HEK293 (cell line): ENCODE data around the gene EMD.

ENCODE experiments used
- CTCF ChIP-seq: fragments of 450-650 bp; formaldehyde crosslinking; IDR thresholded peaks from 2 replicates; pipeline ENCODE4 v1.5.1; 2016; ENCODE audit warnings: missing biosample characterization, missing genetic modification characterization
- FEZF1 ChIP-seq: fragments of 450-650 bp; formaldehyde crosslinking; IDR thresholded peaks from 2 replicates; pipeline ENCODE4 v1.5.1; 2016; ENCODE audit warnings: missing biosample characterization, missing genetic modification characterization
- GLIS1 ChIP-seq: fragments of 450-650 bp; formaldehyde crosslinking; IDR thresholded peaks from 2 replicates; pipeline ENCODE4 v1.5.1; 2016; ENCODE audit warnings: missing biosample characterization, missing genetic modification characterization
- KLF17 ChIP-seq: fragments of 450-650 bp; formaldehyde crosslinking; IDR thresholded peaks from 2 replicates; pipeline ENCODE4 v1.5.1; 2016; ENCODE audit warnings: missing biosample characterization, missing genetic modification characterization
- KLF7 ChIP-seq: fragments of 450-650 bp; formaldehyde crosslinking; IDR thresholded peaks from 2 replicates; pipeline ENCODE4 v1.5.1; 2016; ENCODE audit warnings: missing biosample characterization, missing genetic modification characterization, borderline replicate concordance
- KLF9 ChIP-seq: fragments of 450-650 bp; formaldehyde crosslinking; IDR thresholded peaks from 2 replicates; pipeline ENCODE4 v1.5.1; 2016; ENCODE audit warnings: missing biosample characterization, missing genetic modification characterization, low read depth
- OSR2 ChIP-seq: fragments of 450-650 bp; formaldehyde crosslinking; IDR thresholded peaks from 2 replicates; pipeline ENCODE4 v1.5.1; 2016; ENCODE audit warnings: missing biosample characterization, missing genetic modification characterization
- SP7 ChIP-seq: fragments of 450-650 bp; formaldehyde crosslinking; IDR thresholded peaks from 2 replicates; pipeline ENCODE4 v1.5.1; 2016; ENCODE audit warnings: missing biosample characterization, missing genetic modification characterization
- ZBTB21 ChIP-seq: fragments of 450-650 bp; formaldehyde crosslinking; IDR thresholded peaks from 2 replicates; pipeline ENCODE4 v1.5.1; 2017; ENCODE audit warnings: missing biosample characterization, missing genetic modification characterization
- ZFP3 ChIP-seq: fragments of 450-650 bp; formaldehyde crosslinking; IDR thresholded peaks from 2 replicates; pipeline ENCODE4 v1.5.1; 2016; ENCODE audit warnings: low read depth, missing biosample characterization, missing genetic modification characterization
- ZNF114 ChIP-seq: fragments of 450-650 bp; formaldehyde crosslinking; IDR thresholded peaks from 2 replicates; pipeline ENCODE4 v1.5.0; 2017; ENCODE audit warnings: missing biosample characterization, missing genetic modification characterization
- ZNF138 ChIP-seq: fragments of 450-650 bp; formaldehyde crosslinking; IDR thresholded peaks from 2 replicates; pipeline ENCODE4 v1.5.1; 2016; ENCODE audit warnings: missing biosample characterization, missing genetic modification characterization, borderline replicate concordance
- ZNF174 ChIP-seq: fragments of 450-650 bp; formaldehyde crosslinking; IDR thresholded peaks from 2 replicates; pipeline ENCODE4 v1.5.0; 2017; ENCODE audit warnings: missing biosample characterization, mild to moderate bottlenecking, missing genetic modification characterization
- ZNF175 ChIP-seq: fragments of 450-650 bp; formaldehyde crosslinking; IDR thresholded peaks from 2 replicates; pipeline ENCODE4 v1.5.1; 2016; ENCODE audit warnings: missing biosample characterization, missing genetic modification characterization
- ZNF184 ChIP-seq: fragments of 450-650 bp; IDR thresholded peaks from 2 replicates; pipeline ENCODE4 v1.5.1; 2018; ENCODE audit warnings: missing biosample characterization, mild to moderate bottlenecking, missing genetic modification characterization
- ZNF2 ChIP-seq: fragments of 450-650 bp; formaldehyde crosslinking; IDR thresholded peaks from 2 replicates; pipeline ENCODE4 v1.5.1; 2016; ENCODE audit warnings: missing biosample characterization, missing genetic modification characterization
- ZNF202 ChIP-seq: fragments of 450-650 bp; formaldehyde crosslinking; IDR thresholded peaks from 2 replicates; pipeline ENCODE4 v1.5.1; 2016; ENCODE audit warnings: missing biosample characterization, missing genetic modification characterization, borderline replicate concordance
- ZNF302 ChIP-seq: fragments of 450-650 bp; formaldehyde crosslinking; IDR thresholded peaks from 2 replicates; pipeline ENCODE4 v1.5.1; 2016; ENCODE audit warnings: missing biosample characterization, missing genetic modification characterization, low read depth
- ZNF335 ChIP-seq: fragments of 450-650 bp; formaldehyde crosslinking; conservative IDR thresholded peaks from 2 replicates; pipeline ENCODE4 v1.5.1; 2016; ENCODE audit warnings: missing biosample characterization, missing genetic modification characterization
- ZNF362 ChIP-seq: fragments of 450-650 bp; formaldehyde crosslinking; IDR thresholded peaks from 2 replicates; pipeline ENCODE4 v1.5.1; 2016; ENCODE audit warnings: missing biosample characterization, missing genetic modification characterization
- ZNF391 ChIP-seq: fragments of 450-650 bp; formaldehyde crosslinking; IDR thresholded peaks from 2 replicates; pipeline ENCODE4 v1.5.1; 2016; ENCODE audit warnings: low read depth, missing biosample characterization, missing genetic modification characterization, borderline replicate concordance
- ZNF394 ChIP-seq: fragments of 450-650 bp; formaldehyde crosslinking; IDR thresholded peaks from 2 replicates; pipeline ENCODE4 v1.5.1; 2016; ENCODE audit warnings: missing biosample characterization, missing genetic modification characterization, mild to moderate bottlenecking, moderate library complexity, borderline replicate concordance
- ZNF398 ChIP-seq: fragments of 450-650 bp; formaldehyde crosslinking; IDR thresholded peaks from 2 replicates; pipeline ENCODE4 v1.5.1; 2017; ENCODE audit warnings: missing biosample characterization, missing genetic modification characterization
- ZNF48 ChIP-seq: fragments of 450-650 bp; formaldehyde crosslinking; IDR thresholded peaks from 2 replicates; pipeline ENCODE4 v1.5.1; 2016; ENCODE audit warnings: missing biosample characterization, missing genetic modification characterization
- ZNF558 ChIP-seq: fragments of 450-650 bp; formaldehyde crosslinking; IDR thresholded peaks from 2 replicates; pipeline ENCODE4 v1.5.1; 2016; ENCODE audit warnings: missing biosample characterization, missing genetic modification characterization
- ZNF660 ChIP-seq: fragments of 450-650 bp; IDR thresholded peaks from 2 replicates; pipeline ENCODE4 v1.5.1; 2018; ENCODE audit warnings: missing biosample characterization, mild to moderate bottlenecking, missing genetic modification characterization
- ZNF747 ChIP-seq: fragments of 450-650 bp; formaldehyde crosslinking; IDR thresholded peaks from 2 replicates; pipeline ENCODE4 v1.5.1; 2016; ENCODE audit warnings: missing biosample characterization, missing genetic modification characterization
- ZNF776 ChIP-seq: fragments of 450-650 bp; formaldehyde crosslinking; IDR thresholded peaks from 2 replicates; pipeline ENCODE4 v1.5.0; 2017; ENCODE audit warnings: missing biosample characterization, missing genetic modification characterization, borderline replicate concordance
- ZNF785 ChIP-seq: fragments of 450-650 bp; formaldehyde crosslinking; IDR thresholded peaks from 2 replicates; pipeline ENCODE4 v1.5.1; 2016; ENCODE audit warnings: missing biosample characterization, missing genetic modification characterization
- TF ChIP-seq, protein P1 (sequence below): fragments of 450-650 bp; formaldehyde crosslinking; IDR thresholded peaks from 2 replicates; pipeline ENCODE4 v1.5.1; 2017; ENCODE audit warnings: missing biosample characterization, missing genetic modification characterization
- TF ChIP-seq, protein P2 (sequence below): fragments of 450-650 bp; formaldehyde crosslinking; IDR thresholded peaks from 2 replicates; pipeline ENCODE4 v1.5.1; 2016; ENCODE audit warnings: missing biosample characterization, missing genetic modification characterization

Gene EMD

GRCh38 chrX:154428176-154429171 is 49.4 kb downstream of the EMD start, which contains the start of gene ATP6AP1 (continued):
- TF ChIP-seq ZFP3 (tag by site-specific recombination) (no peak), KLF17 (tag by site-specific recombination) (peak; percentile 22; the same call in 1 of the 2 replicates), ZNF302 (no peak), ZNF558 (tag by site-specific recombination) (no peak), OSR2 (no peak), ZNF391 (no peak), ZNF202 (no peak), FEZF1 (tag by site-specific recombination) (no peak), ZNF48 (tag by site-specific recombination) (no peak), KLF7 (tag by site-specific recombination) (no peak), ZNF175 (no peak), ZNF747 (tag by site-specific recombination) (no peak), ZNF776 (no peak), ZNF394 (tag by site-specific recombination) (no peak), ZNF2 (tag by site-specific recombination) (0 out of 2 replicates have a peak, but pooled peaks have one; percentile 57), SP7 (tag by site-specific recombination) (peak; percentile 41), ZNF174 (tag by site-specific recombination) (no peak), ZNF335 (tag by site-specific recombination) (peak; percentile 86), ZNF138 (tag by site-specific recombination) (no peak), GLIS1 (tag by site-specific recombination) (peak; percentile 34; the same call in 1 of the 2 replicates), ZNF114 (tag by site-specific recombination) (no peak), CTCF (tag by site-specific recombination) (peak; percentile 66; the same call in 1 of the 2 replicates), ZNF362 (tag by site-specific recombination) (no peak), KLF9 (tag by site-specific recombination) (peak; percentile 27; the same call in 1 of the 2 replicates), ZNF660 (tag by site-specific recombination) (no peak; the same call in 1 of the 2 replicates), ZBTB21 (tag by site-specific recombination) (no peak), ZNF184 (tag by site-specific recombination) (no peak), ZNF398 (tag by site-specific recombination) (no peak), ZNF785 (no peak)
- TF ChIP-seq, protein P1, sequence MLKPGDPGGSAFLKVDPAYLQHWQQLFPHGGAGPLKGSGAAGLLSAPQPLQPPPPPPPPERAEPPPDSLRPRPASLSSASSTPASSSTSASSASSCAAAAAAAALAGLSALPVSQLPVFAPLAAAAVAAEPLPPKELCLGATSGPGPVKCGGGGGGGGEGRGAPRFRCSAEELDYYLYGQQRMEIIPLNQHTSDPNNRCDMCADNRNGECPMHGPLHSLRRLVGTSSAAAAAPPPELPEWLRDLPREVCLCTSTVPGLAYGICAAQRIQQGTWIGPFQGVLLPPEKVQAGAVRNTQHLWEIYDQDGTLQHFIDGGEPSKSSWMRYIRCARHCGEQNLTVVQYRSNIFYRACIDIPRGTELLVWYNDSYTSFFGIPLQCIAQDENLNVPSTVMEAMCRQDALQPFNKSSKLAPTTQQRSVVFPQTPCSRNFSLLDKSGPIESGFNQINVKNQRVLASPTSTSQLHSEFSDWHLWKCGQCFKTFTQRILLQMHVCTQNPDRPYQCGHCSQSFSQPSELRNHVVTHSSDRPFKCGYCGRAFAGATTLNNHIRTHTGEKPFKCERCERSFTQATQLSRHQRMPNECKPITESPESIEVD (tag by site-specific recombination) = no peak
- TF ChIP-seq, protein P2, sequence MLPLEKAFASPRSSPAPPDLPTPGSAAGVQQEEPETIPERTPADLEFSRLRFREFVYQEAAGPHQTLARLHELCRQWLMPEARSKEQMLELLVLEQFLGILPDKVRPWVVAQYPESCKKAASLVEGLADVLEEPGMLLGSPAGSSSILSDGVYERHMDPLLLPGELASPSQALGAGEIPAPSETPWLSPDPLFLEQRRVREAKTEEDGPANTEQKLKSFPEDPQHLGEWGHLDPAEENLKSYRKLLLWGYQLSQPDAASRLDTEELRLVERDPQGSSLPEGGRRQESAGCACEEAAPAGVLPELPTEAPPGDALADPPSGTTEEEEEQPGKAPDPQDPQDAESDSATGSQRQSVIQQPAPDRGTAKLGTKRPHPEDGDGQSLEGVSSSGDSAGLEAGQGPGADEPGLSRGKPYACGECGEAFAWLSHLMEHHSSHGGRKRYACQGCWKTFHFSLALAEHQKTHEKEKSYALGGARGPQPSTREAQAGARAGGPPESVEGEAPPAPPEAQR = no peak
